DOHH2 (cell line): ENCODE results near the gene CRHR1.
"Not testable (repeated sequence)": the region's sequence is repeated elsewhere in the genome, so short reads cannot be mapped to it uniquely, and the experiment has no call there.

Source experiments
- CTCF ChIP-seq: fragments of 200-600 bp; sonication (generic); IDR thresholded peaks from one replicate; pipeline ENCODE4 v1.5.1; 2014; ENCODE audit warnings: antibody characterized with exemption, mild to moderate bottlenecking, low read depth, low read length; ENCODE audit not compliant: poor library complexity, severe bottlenecking
- EZH2phosphoT487 ChIP-seq: fragments of 200-600 bp; sonication (generic); IDR thresholded peaks from 2 replicates; pipeline ENCODE4 v1.6.1; 2017; ENCODE audit warnings: borderline replicate concordance, mild to moderate bottlenecking, antibody characterized with exemption, low read length, moderate library complexity, mixed read lengths

- not testable (repeated sequence) for TF ChIP-seq CTCF, EZH2phosphoT487
Measured at GRCh38 chr17:45744826-45745225, 39.3 kb upstream of the CRHR1 start.
